Measurements from ENCODE around the gene MAPK9. TPM values are rescaled to one million over a fixed set of nuclear protein-coding genes. Genes with fewer than 3 reads are reported as not detected.

The MAPK9 gene
- total RNA-seq, 1 donor from 2014 or later, result 12.9 TPM

DNA sequence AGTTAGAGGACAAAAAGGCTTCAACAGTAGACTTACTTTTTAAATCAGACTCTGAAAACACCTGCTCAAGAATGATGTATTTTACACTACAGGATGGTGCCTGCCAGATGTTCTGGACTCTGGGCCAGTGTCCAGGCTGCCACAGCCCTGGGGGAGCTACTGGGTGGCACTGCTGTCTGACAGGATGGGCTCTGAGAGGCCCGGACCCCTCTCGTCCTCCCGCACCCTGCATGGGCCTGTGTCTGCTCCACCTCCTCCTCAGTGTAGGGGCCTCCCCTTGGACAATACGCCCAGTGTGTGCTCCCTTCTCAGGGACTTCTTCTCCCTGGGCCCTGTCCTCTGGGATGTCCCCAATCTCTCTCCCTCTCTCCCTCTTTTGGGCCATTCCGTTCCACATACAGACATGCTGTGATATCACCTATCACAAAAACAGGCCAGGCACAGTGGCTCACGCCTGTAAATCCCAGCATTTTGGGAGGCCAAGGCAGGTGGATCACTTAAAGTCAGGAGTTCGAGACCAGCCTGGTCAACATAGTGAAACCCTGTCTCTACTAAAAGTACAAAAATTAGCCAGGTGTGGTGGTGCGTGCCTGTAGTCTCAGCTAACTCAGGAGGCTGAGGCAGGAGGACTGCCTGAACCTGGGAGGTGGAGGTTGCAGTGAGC lies 37.9 kb upstream of the MAPK9 start:
- peaks cover 0 to under 1% of the 10 kb centered on the region in 2 donors for H3K36me3 ChIP-seq
- peaks cover 0 to 5% of the 10 kb centered on the region in 2 donors for H3K4me1 ChIP-seq
- no peak overlapping the region for H3K27ac ChIP-seq
- no peak overlapping the region for H3K4me3 ChIP-seq
- H3K27me3 ChIP-seq, result no peaks in the 10 kb centered on the region
- no peaks in the 10 kb centered on the region for H3K9me3 ChIP-seq
- TF ChIP-seq, protein P1, sequence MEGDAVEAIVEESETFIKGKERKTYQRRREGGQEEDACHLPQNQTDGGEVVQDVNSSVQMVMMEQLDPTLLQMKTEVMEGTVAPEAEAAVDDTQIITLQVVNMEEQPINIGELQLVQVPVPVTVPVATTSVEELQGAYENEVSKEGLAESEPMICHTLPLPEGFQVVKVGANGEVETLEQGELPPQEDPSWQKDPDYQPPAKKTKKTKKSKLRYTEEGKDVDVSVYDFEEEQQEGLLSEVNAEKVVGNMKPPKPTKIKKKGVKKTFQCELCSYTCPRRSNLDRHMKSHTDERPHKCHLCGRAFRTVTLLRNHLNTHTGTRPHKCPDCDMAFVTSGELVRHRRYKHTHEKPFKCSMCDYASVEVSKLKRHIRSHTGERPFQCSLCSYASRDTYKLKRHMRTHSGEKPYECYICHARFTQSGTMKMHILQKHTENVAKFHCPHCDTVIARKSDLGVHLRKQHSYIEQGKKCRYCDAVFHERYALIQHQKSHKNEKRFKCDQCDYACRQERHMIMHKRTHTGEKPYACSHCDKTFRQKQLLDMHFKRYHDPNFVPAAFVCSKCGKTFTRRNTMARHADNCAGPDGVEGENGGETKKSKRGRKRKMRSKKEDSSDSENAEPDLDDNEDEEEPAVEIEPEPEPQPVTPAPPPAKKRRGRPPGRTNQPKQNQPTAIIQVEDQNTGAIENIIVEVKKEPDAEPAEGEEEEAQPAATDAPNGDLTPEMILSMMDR (IDR thresholded peaks at IDR 0.05), result no peak
- intact Hi-C loops (cut with DNase I), result no loop called here
- DNase-seq (ENCODE audit: low spot score in 2 of 2), result no peak

DNA sequence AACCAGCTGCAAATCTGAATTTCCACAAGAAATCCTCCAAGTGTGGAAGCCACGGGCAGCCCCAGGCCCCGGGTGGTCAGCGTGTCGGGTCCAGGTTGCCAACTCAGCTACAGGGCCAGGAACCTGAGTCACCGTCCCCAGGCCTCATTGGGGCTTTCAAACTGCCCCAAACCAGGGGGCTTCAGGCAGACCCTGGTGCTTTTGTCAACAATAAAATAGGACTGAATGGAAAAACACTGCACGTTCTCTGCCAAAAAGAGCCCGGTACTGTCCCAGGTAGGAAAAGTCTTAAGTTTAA lies 37.2 kb upstream of the MAPK9 start:
- Histone ChIP-seq H3K9me3 (no peaks in the 10 kb centered on the region), H3K27me3 (no peaks in the 10 kb centered on the region), H3K4me1 (peaks cover 0 to 5% of the 10 kb centered on the region in 2 donors), H3K4me3 (no peak overlapping the region), H3K36me3 (no peaks in the 10 kb centered on the region), H3K27ac (no peak overlapping the region)
- intact Hi-C loops (cut with DNase I), result no loop called here
- TF ChIP-seq, protein P1 (IDR thresholded peaks at IDR 0.05), result no peak
- no peak for DNase-seq (ENCODE audit: low spot score in 2 of 2)

DNA sequence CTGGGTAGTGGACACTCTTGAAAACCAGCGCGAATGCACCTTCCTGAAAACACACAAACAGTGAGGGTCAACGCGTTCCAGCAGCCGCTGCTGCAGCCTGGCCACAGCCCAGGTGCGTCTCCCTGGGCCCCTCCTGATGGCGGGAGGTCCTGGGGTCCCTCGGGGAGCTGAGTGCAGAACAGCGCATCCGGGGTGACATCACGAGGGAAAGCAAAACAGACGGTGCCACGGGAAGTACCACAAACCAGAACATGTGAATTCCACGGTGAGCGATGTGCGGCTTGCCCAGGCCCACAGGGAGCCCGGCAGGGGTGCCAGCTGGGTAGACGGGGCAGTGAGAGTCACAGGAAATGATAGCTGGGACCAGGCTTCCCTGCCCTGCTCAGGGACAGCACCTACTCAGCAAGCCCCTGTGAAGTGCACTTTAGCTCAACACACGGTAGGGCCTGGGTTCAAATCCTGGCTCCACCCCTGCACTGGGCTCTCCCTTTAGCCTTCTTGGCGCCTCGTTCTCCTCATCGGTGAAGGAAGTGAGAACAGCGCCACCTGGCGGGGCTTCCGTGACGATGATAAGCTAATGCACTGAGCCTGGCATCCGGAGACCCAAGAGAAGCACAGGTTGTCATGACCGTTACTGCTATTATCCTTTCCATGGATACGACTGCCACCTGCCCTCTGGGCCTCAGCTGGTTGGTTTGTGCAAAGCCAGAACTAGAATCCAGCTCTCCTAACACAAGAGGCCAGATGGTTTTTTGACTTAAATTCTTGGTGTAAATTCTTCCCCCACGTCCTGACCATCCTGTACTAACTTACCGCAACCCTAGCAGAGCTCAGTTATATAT lies 36.6 kb upstream of the MAPK9 start:
- peak in 1 of 2 donors; percentile 88 for DNase-seq (ENCODE audit: low spot score in 2 of 2)
- H3K4me3 ChIP-seq, result no peak overlapping the region
- H3K27ac ChIP-seq, result no peak overlapping the region
- H3K9me3 ChIP-seq, result no peaks in the 10 kb centered on the region
- H3K36me3 ChIP-seq, result peaks cover 0 to 3% of the 10 kb centered on the region in 2 donors
- intact Hi-C loops (cut with DNase I), result loop anchor here (1.0 kb wide), 1 partner anchor 35 kb away; no protein-coding TSS in a partner anchor
- no peaks in the 10 kb centered on the region for H3K27me3 ChIP-seq
- TF ChIP-seq, protein P1 (IDR thresholded peaks at IDR 0.05), result peak; percentile 52 to 71 (median 65)
- peaks cover 0 to 5% of the 10 kb centered on the region in 2 donors for H3K4me1 ChIP-seq

DNA sequence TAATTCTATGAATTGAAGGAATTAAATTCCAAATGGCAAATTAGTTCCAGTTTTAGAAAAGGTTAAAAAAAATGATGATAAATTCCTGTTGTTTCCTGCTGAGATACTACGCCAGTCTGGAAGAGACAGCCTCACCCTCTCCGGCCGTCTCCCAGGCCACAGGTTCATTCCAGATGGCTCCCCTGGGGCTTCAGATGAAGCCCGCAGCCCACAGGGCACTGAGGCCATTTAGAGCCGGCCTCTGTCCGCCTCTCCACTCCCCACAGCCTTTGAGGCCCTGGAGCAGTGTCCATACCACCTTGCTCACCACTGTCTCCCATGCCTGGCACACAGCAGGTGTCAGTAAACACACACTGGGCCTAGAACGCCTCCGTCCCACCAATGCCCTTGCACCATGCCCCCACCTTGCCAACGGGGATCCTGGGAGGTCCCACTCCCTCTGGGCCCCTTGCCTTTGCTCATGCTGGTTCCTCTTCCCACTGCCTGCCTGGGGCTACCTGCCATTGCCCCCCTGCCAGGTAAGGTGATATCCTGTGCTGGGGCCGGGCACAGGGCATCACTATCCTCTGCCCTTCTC lies 35.2 kb upstream of the MAPK9 start:
- H3K4me1 ChIP-seq, result peaks cover 0 to 5% of the 10 kb centered on the region in 2 donors
- no peak overlapping the region for H3K4me3 ChIP-seq
- no peak for DNase-seq (ENCODE audit: low spot score in 2 of 2)
- intact Hi-C loops (cut with DNase I), result no loop called here
- H3K9me3 ChIP-seq, result no peaks in the 10 kb centered on the region
- H3K27me3 ChIP-seq, result no peaks in the 10 kb centered on the region
- TF ChIP-seq, protein P1 (IDR thresholded peaks at IDR 0.05), result no peak
- H3K27ac ChIP-seq, result no peak overlapping the region
- H3K36me3 ChIP-seq, result peaks cover 3 to 6% of the 10 kb centered on the region in 2 donors

DNA sequence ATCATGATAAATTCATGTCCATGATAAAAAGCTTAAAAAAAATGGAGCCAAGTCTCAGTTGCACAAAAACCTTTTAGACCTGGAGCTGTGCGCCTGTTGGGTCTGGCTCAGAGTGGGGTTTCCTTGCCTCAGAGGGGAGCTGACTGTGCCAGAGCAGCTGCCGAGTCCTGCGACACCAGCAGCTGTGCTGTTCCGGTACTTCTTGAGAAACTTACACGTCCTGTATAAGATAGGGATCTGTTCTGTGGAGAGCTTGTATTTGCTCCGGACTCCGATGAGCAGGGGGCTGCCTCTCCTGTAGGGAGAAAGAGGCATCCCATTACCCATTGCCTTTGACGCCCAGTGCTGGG lies 32.7 kb upstream of the MAPK9 start:
- Histone ChIP-seq H3K27ac (no peak overlapping the region), H3K36me3 (peaks cover 3 to 6% of the 10 kb centered on the region in 2 donors), H3K4me3 (no peak overlapping the region), H3K27me3 (no peaks in the 10 kb centered on the region), H3K9me3 (no peaks in the 10 kb centered on the region), H3K4me1 (no peaks in the 10 kb centered on the region)
- intact Hi-C loops (cut with DNase I), result no loop called here
- TF ChIP-seq, protein P1 (IDR thresholded peaks at IDR 0.05), result no peak
- no peak for DNase-seq (ENCODE audit: low spot score in 2 of 2)
